Mesenchymal stem cell (in vitro differentiated cells and primary cell): ENCODE measurements around the gene ZNF541.

Source experiments
- DNase-seq: peaks from one replicate; pipeline ENCODE4 v3.0.0-alpha.2; 2013
- H2AFZ ChIP-seq: one replicate; pipeline ENCODE4 v1.6.1; 2013; ENCODE audit warnings: low read depth, mild to moderate bottlenecking, control low read depth, inconsistent platforms, low read length, moderate library complexity
- H2AK5ac ChIP-seq: 2 replicates; pipeline ENCODE4 v1.6.1; 2013; ENCODE audit warnings: low read length, moderate library complexity, mild to moderate bottlenecking, inconsistent platforms; ENCODE audit not compliant: severe bottlenecking
- H2BK120ac ChIP-seq: one replicate; pipeline ENCODE4 v1.6.1; 2013; ENCODE audit warnings: low read depth, mild to moderate bottlenecking, inconsistent platforms, low read length, moderate library complexity
- H2BK12ac ChIP-seq, 2 experiments: one replicate each; pipeline ENCODE4 v1.6.1; 2013; ENCODE audit warnings: inconsistent platforms in 2 of 2, low read length in 2 of 2, mild to moderate bottlenecking in 2 of 2, moderate library complexity in 2 of 2, control low read depth in 1 of 2
- H2BK15ac ChIP-seq: one replicate; pipeline ENCODE4 v1.6.1; 2013; ENCODE audit warnings: mild to moderate bottlenecking, low read depth, inconsistent platforms; ENCODE audit not compliant: poor library complexity, severe bottlenecking
- H2BK5ac ChIP-seq: 2 replicates; pipeline ENCODE4 v1.6.1; 2013; ENCODE audit warnings: low read depth, mild to moderate bottlenecking, low read length, control low read depth, inconsistent platforms; ENCODE audit not compliant: poor library complexity, severe bottlenecking
- H3K14ac ChIP-seq, 2 experiments: one replicate each; pipeline ENCODE4 v1.6.1; 2013; ENCODE audit warnings: inconsistent platforms in 2 of 2, low read length in 2 of 2, control low read depth in 1 of 2, mild to moderate bottlenecking in 1 of 2, moderate library complexity in 1 of 2
- H3K18ac ChIP-seq, 2 experiments: one replicate each; pipeline ENCODE4 v1.6.1; 2013; ENCODE audit warnings: inconsistent platforms in 2 of 2, low read length in 2 of 2, control low read depth in 1 of 2, low read depth in 1 of 2, mild to moderate bottlenecking in 1 of 2
- H3K23ac ChIP-seq, 2 experiments: one replicate each; pipeline ENCODE4 v1.6.1; 2013; ENCODE audit warnings: inconsistent platforms in 2 of 2, low read length in 2 of 2, mild to moderate bottlenecking in 2 of 2, moderate library complexity in 2 of 2, control low read depth in 1 of 2
- H3K27ac ChIP-seq: 2 replicates; pipeline ENCODE4 v1.5.1; 2013; ENCODE audit warnings: mild to moderate bottlenecking, moderate library complexity, low read length, control low read depth, inconsistent platforms; ENCODE audit not compliant: poor library complexity, severe bottlenecking
- H3K27me3 ChIP-seq, 2 experiments: 2 replicates each; pipeline versions ENCODE4 v1.6.1 to v1.7.0; 2013; ENCODE audit warnings: low read length in 2 of 2, mild to moderate bottlenecking in 2 of 2, moderate library complexity in 2 of 2, control low read depth in 1 of 2, inconsistent platforms in 1 of 2; ENCODE audit not compliant: control insufficient read depth in 1 of 2, insufficient read depth in 1 of 2
- H3K36me3 ChIP-seq, 2 experiments: 2 replicates each; pipeline versions ENCODE4 v1.6.1 to v1.7.0; 2013; ENCODE audit warnings: low read length in 2 of 2, control low read depth in 1 of 2, inconsistent platforms in 1 of 2, low read depth in 1 of 2, mild to moderate bottlenecking in 1 of 2; ENCODE audit not compliant: insufficient read depth in 2 of 2, control insufficient read depth in 1 of 2
- H3K4ac ChIP-seq, 2 experiments: one replicate each; pipeline ENCODE4 v1.6.1; 2013; ENCODE audit warnings: inconsistent platforms in 2 of 2, low read length in 2 of 2, mild to moderate bottlenecking in 2 of 2, moderate library complexity in 2 of 2, control low read depth in 1 of 2, low read depth in 1 of 2
- H3K4me1 ChIP-seq: 2 replicates; pipeline ENCODE4 v1.6.1; 2013; ENCODE audit warnings: low read depth, low read length, control low read depth; ENCODE audit not compliant: control insufficient read depth, insufficient read depth
- H3K4me2 ChIP-seq: 2 replicates; pipeline ENCODE4 v1.6.1; 2013; ENCODE audit warnings: low read length, mild to moderate bottlenecking, inconsistent platforms; ENCODE audit not compliant: poor library complexity, severe bottlenecking
- H3K4me3 ChIP-seq, 2 experiments: 2 replicates each; pipeline versions ENCODE4 v1.5.1 to v1.7.0; 2013; ENCODE audit warnings: low read length in 2 of 2, mild to moderate bottlenecking in 2 of 2, control low read depth in 1 of 2, low read depth in 1 of 2; ENCODE audit not compliant: insufficient read depth in 1 of 2
- H3K79me1 ChIP-seq: replicated peaks from 2 replicates; pipeline ENCODE4 v1.6.1; 2013; ENCODE audit warnings: mild to moderate bottlenecking, control low read depth, low read length, inconsistent platforms; ENCODE audit not compliant: poor library complexity, severe bottlenecking
- H3K9ac ChIP-seq: 2 replicates; pipeline ENCODE4 v1.7.0; 2013; ENCODE audit warnings: mild to moderate bottlenecking, low read length, moderate library complexity
- H3K9me3 ChIP-seq: 2 replicates; pipeline ENCODE4 v1.7.0; 2013; ENCODE audit warnings: mild to moderate bottlenecking, low read length; ENCODE audit not compliant: control insufficient read depth
- H4K8ac ChIP-seq: one replicate; pipeline ENCODE4 v1.6.1; 2013; ENCODE audit warnings: inconsistent platforms, mild to moderate bottlenecking, low read length, moderate library complexity
- H4K91ac ChIP-seq: one replicate; pipeline ENCODE4 v1.6.1; 2013; ENCODE audit warnings: mild to moderate bottlenecking, low read length, inconsistent platforms
- WGBS: methylation state at CpG from one replicate; pipeline ENCODE4 v1.1.7; 2013; ENCODE audit warnings: mixed read lengths; 5-methylcytosine and 5-hydroxymethylcytosine counted together

ZNF541 gene

DNA sequence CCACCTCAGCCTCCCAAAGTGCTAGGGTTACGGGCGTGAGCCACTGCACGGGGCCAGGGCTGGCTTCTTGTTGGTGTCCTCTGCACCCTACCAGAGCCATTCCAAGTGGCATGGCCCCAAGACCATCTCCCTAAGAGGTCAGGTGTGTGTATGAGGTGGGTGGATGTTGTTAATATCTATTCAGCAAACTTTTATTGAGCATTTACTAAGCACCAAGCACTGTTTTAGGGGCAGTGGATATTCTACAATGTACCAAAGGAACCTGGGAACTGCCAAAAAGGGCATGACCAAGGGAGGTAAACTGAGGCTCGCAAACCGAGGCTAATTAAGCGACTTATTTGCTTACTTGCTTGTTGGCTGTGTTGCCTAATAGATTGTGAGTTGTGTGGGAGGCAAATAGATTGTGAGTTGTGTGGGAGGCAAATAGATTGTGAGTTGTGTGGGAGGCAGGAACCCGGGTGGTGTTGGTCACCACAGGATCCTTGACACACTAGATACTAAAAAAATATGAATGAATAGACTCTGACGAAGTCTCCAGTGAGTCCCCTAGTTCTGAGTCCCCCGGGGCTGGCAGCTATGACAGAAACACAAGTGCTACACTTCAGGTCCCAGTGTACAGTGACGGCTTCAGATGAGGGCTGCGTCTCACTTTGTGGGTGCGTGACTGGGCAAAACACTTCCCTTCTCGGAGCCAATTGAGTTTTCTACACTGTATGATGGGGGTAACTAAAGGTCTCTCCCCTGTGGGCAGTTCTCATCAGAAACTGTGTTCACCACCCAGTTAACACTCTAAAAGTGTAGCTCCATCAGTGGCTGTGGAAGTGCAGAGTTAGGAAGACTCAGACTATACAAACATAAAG, 31.0 kb upstream of the ZNF541 start:
- 88% methylated on average over 10 of the region's 13 CpGs for WGBS
- H3K4me3 ChIP-seq = no peak overlapping the region

DNA sequence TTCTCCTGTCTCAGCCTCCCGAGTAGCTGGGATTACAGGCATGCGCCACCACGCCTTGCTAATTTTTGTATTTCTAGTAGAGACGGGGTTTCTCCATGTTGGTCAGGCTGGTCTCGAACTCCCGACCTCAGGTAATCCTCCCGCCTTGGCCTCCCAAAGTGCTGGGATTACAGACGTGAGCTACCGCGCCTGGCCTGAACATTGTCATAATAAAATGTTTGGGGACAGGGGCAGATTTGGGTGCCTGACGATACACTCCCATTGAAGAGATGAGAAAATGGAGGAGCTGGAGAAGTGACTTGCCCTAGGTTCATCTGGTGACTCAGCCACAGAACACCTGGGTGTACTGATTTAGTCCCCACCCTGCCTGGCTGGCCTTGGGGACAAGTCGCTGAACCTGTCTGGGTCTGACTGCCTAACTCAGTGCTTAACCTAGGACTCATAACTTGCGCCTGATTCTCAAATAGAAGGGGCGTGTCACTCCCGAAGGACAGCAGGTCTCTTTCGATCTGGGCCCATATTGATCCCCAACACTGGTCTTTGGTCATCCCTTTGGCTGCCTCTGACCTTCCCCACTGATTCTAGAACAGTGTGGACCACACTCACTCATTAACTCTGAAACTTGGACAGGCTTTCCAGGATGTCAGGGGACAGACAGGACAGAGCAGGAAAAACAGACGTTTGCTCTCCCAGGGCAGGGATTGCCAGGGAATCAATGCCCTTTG, 28.4 kb upstream of the ZNF541 start:
- Histone ChIP-seq H3K9ac (peak overlapping the region; percentile 91), H2BK12ac (peak overlapping the region in 1 of 2 experiments; percentile 39), H3K18ac (no peak overlapping the region), H4K91ac (no peak overlapping the region), H3K27ac (no peak overlapping the region), H3K14ac (no peak overlapping the region), H3K4me1 (peaks cover 5% of the 10 kb centered on the region), H3K4me2 (no peak overlapping the region), H2AFZ (no peak overlapping the region), H3K23ac (no peak overlapping the region), H3K36me3 (no peaks in the 10 kb centered on the region), H2BK120ac (no peak overlapping the region), H3K4me3 (peak overlapping the region in 1 of 2 experiments; percentile 85), H2AK5ac (no peak overlapping the region), H2BK15ac (no peak overlapping the region), H3K27me3 (peaks cover 0 to 5% of the 10 kb centered on the region in 2 experiments), H3K4ac (no peak overlapping the region), H3K9me3 (no peaks in the 10 kb centered on the region), H2BK5ac (no peak overlapping the region), H3K79me1 (no peaks in the 10 kb centered on the region), H4K8ac (no peak overlapping the region)
- 93% methylated on average over 17 of the region's 17 CpGs for WGBS
- no peak for DNase-seq

More for the DNA sequence above, 31.0 kb upstream of the ZNF541 start:
- no peak overlapping the region for H2BK5ac ChIP-seq
- peaks cover 3% of the 10 kb centered on the region for H3K4me1 ChIP-seq
- no peak overlapping the region for H3K18ac ChIP-seq
- H3K9me3 ChIP-seq = no peaks in the 10 kb centered on the region
- no peaks in the 10 kb centered on the region for H3K36me3 ChIP-seq
- no peak overlapping the region for H3K4me2 ChIP-seq
- no peak overlapping the region for H3K9ac ChIP-seq
- no peak overlapping the region for H2AFZ ChIP-seq
- H3K27me3 ChIP-seq = peaks cover 0 to 5% of the 10 kb centered on the region in 2 experiments
- no peak overlapping the region for H3K27ac ChIP-seq
- no peak overlapping the region for H3K4ac ChIP-seq
- H3K79me1 ChIP-seq = peaks cover 5% of the 10 kb centered on the region
- H3K14ac ChIP-seq = no peak overlapping the region
- H2BK15ac ChIP-seq = no peak overlapping the region
- no peak overlapping the region for H4K8ac ChIP-seq
- H2AK5ac ChIP-seq = no peak overlapping the region
- no peak overlapping the region for H2BK120ac ChIP-seq
- H3K23ac ChIP-seq = no peak overlapping the region
- H2BK12ac ChIP-seq = no peak overlapping the region
- H4K91ac ChIP-seq = no peak overlapping the region
- DNase-seq = no peak

DNA sequence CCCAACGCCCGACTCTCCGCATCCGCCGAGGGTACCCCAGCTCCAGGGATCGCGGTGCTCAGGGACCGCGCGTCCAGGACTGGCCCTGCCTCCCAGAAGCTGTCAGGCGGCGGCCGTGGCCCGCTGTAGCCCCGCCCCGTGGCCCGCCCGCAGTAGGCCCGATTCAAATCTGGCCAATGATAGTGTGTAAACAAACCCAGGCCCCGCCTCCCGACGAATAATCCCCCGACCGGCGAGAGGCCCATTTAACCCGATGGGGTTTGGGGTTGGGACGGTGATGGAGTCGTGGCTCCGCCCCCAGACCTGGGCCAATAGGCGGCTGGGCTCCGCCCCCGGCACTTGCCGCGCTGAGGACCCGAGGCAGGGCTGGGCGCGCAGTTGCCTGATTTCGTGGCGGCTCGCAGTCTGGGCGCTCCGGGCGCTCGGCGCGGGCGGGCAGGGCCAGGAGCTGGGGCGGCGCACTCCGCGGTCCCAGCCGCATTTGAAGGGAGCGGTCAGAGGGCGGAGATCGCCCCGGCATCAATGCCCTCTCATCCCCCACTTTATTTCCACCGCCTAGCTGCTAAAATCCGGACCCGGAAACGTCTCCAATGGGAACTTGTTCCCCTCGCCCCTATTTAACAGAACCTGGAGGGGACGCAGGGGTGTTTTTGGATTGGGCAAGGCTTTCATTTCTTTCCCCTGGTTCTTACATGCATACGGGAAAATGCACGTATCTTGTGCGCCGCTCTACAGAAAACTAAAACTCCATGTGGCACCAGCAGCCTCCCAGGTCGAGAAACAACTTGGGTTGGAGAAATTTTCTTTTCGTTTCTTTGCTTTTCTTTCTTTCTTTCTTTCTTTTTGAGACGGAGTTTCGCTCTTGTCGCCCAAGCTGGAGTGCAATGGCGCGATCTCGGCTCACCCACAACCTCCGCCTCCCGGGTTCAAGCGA, 27.6 kb upstream of the ZNF541 start:
- peak overlapping the region; percentile 77 for H3K27ac ChIP-seq
- peak overlapping the region; percentile 91 for H3K9ac ChIP-seq
- no peak overlapping the region for H2BK5ac ChIP-seq
- no peaks in the 10 kb centered on the region for H3K36me3 ChIP-seq
- H3K18ac ChIP-seq = peak overlapping the region; percentile 28 to 73
- peaks cover 5% of the 10 kb centered on the region for H3K4me1 ChIP-seq
- H3K14ac ChIP-seq = peak overlapping the region in 1 of 2 experiments; percentile 90
- H4K8ac ChIP-seq = peak overlapping the region; percentile 78
- no peaks in the 10 kb centered on the region for H3K9me3 ChIP-seq
- H3K4ac ChIP-seq = peak overlapping the region in 1 of 2 experiments; percentile 92
- H3K27me3 ChIP-seq = peaks cover 0 to 5% of the 10 kb centered on the region in 2 experiments
- H2AFZ ChIP-seq = peak overlapping the region; percentile 36
- no peak overlapping the region for H4K91ac ChIP-seq
- no peak overlapping the region for H3K23ac ChIP-seq
- H2AK5ac ChIP-seq = no peak overlapping the region
- no peaks in the 10 kb centered on the region for H3K79me1 ChIP-seq
- peak; percentile 99 for DNase-seq
- peak overlapping the region; percentile 27 for H2BK120ac ChIP-seq
- peak overlapping the region; percentile 62 to 85 for H3K4me3 ChIP-seq
- 10% methylated on average over 72 of the region's 77 CpGs for WGBS
- no peak overlapping the region for H2BK12ac ChIP-seq
- peak overlapping the region; percentile 63 for H2BK15ac ChIP-seq
- H3K4me2 ChIP-seq = peak overlapping the region; percentile 96
